ENCODE measurements around the gene ZKSCAN5. TPM values are rescaled to one million over a fixed set of nuclear protein-coding genes. Genes with fewer than 3 reads are reported as not detected.

Gene ZKSCAN5
- total RNA-seq, 1 donor from 2014 or later, result 15.3 TPM

DNA sequence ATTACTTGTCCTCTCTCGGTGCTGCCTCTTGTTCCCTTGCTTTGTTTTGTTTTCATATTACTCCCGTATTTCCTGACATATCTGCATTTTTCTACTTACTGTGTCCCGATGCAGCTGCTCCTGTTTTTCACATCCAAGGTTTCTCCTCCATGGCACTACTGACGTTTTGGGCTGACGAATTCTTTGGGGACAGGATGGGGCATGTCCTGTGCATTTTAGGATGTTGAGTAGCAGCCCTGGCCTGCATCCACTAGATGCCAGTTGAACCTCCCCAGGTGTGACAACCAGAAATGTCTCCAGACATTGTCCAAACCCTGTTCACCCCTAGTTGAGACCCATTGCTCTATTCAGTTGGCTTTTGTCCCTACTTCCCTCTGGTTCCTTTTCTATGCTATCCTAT is 19.4 kb upstream of the ZKSCAN5 start:
- DNase-seq (ENCODE audit: low read depth) (no peak), FAIRE-seq (no peak)
- TF ChIP-seq EZH2 (IDR thresholded peaks at IDR 0.05; ENCODE audit: insufficient read depth, low read length), result no peak
- TF ChIP-seq, protein P1, sequence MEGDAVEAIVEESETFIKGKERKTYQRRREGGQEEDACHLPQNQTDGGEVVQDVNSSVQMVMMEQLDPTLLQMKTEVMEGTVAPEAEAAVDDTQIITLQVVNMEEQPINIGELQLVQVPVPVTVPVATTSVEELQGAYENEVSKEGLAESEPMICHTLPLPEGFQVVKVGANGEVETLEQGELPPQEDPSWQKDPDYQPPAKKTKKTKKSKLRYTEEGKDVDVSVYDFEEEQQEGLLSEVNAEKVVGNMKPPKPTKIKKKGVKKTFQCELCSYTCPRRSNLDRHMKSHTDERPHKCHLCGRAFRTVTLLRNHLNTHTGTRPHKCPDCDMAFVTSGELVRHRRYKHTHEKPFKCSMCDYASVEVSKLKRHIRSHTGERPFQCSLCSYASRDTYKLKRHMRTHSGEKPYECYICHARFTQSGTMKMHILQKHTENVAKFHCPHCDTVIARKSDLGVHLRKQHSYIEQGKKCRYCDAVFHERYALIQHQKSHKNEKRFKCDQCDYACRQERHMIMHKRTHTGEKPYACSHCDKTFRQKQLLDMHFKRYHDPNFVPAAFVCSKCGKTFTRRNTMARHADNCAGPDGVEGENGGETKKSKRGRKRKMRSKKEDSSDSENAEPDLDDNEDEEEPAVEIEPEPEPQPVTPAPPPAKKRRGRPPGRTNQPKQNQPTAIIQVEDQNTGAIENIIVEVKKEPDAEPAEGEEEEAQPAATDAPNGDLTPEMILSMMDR (IDR thresholded peaks at IDR 0.05; ENCODE audit: insufficient read depth, low read depth, low read length), result no peak
- no peaks in the 10 kb centered on the region for H3K27me3 ChIP-seq (ENCODE audit: insufficient read depth, low read length)
- Mint-ChIP-seq H3K27ac (ENCODE audit: unreplicated experiment) (peak overlapping the region; percentile 21), H3K9me3 (ENCODE audit: unreplicated experiment) (no peaks in the 10 kb centered on the region), H3K27me3 (ENCODE audit: low read depth, unreplicated experiment) (no peaks in the 10 kb centered on the region), H3K4me3 (ENCODE audit: unreplicated experiment) (no peak overlapping the region), H3K36me3 (ENCODE audit: low read depth, unreplicated experiment) (peaks cover 21% of the 10 kb centered on the region), H3K4me1 (ENCODE audit: low read depth, unreplicated experiment) (no peaks in the 10 kb centered on the region)
- H3K9ac ChIP-seq (ENCODE audit: low read length), result no peak overlapping the region
- H2AFZ ChIP-seq (ENCODE audit: low read depth, low read length), result no peak overlapping the region
- peaks cover 14% of the 10 kb centered on the region for H3K36me3 ChIP-seq (ENCODE audit: insufficient read depth, low read length)
- peaks cover 5% of the 10 kb centered on the region for H4K20me1 ChIP-seq (ENCODE audit: insufficient read depth, low read length)
- no peaks in the 10 kb centered on the region for H3K9me3 ChIP-seq (ENCODE audit: insufficient read depth, low read depth, low read length)
- H3K4me1 ChIP-seq (ENCODE audit: insufficient read depth, low read length), result no peaks in the 10 kb centered on the region
- H3K4me3 ChIP-seq (ENCODE audit: insufficient read depth, low read depth, low read length), result no peak overlapping the region
- peaks cover 10% of the 10 kb centered on the region for H3K79me2 ChIP-seq (ENCODE audit: insufficient read depth, low read length)
- H3K27ac ChIP-seq (ENCODE audit: low read depth, low read length), result no peak overlapping the region
- no peak overlapping the region for H3K4me2 ChIP-seq (ENCODE audit: low read length)

DNA sequence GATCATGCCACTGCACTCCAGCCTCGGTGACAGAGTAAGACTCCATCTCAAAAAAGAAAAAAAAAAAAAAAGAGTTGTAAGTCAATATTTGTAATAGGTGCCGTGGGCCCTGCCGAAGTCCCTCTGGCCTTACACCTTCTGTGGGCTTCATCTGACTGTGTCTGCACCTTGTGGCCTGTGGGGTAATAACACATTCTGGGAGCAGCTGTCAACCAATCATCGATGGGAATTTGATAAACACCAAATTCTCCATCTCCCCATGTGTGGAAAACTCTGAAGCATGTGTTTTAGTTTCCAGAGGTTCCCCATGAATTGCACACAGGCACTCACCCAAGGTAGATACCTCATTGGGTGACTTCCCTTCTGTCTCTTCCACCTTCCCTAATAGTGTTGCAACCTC is 15.2 kb upstream of the ZKSCAN5 start:
- H3K36me3 ChIP-seq (ENCODE audit: insufficient read depth, low read length), result peaks cover 13% of the 10 kb centered on the region
- H3K36me3 Mint-ChIP-seq (ENCODE audit: low read depth, unreplicated experiment), result peaks cover 32% of the 10 kb centered on the region
- H3K4me3 ChIP-seq (ENCODE audit: insufficient read depth, low read depth, low read length), result no peak overlapping the region
- peaks cover 14% of the 10 kb centered on the region for H3K79me2 ChIP-seq (ENCODE audit: insufficient read depth, low read length)
- no peak overlapping the region for H3K9ac ChIP-seq (ENCODE audit: low read length)
- H3K4me1 Mint-ChIP-seq (ENCODE audit: low read depth, unreplicated experiment), result no peaks in the 10 kb centered on the region
- peaks cover 16% of the 10 kb centered on the region for H3K9me3 Mint-ChIP-seq (ENCODE audit: unreplicated experiment)
- no peak for FAIRE-seq
- H3K27me3 Mint-ChIP-seq (ENCODE audit: low read depth, unreplicated experiment), result no peaks in the 10 kb centered on the region
- no peaks in the 10 kb centered on the region for H3K4me1 ChIP-seq (ENCODE audit: insufficient read depth, low read length)
- H3K27me3 ChIP-seq (ENCODE audit: insufficient read depth, low read length), result no peaks in the 10 kb centered on the region
- no peak overlapping the region for H3K4me2 ChIP-seq (ENCODE audit: low read length)
- TF ChIP-seq EZH2 (IDR thresholded peaks at IDR 0.05; ENCODE audit: insufficient read depth, low read length), result no peak
- TF ChIP-seq, protein P1 (IDR thresholded peaks at IDR 0.05; ENCODE audit: insufficient read depth, low read depth, low read length), result no peak
- no peak for DNase-seq (ENCODE audit: low read depth)
- H3K27ac ChIP-seq (ENCODE audit: low read depth, low read length), result no peak overlapping the region
- no peak overlapping the region for H3K27ac Mint-ChIP-seq (ENCODE audit: unreplicated experiment)
- H3K9me3 ChIP-seq (ENCODE audit: insufficient read depth, low read depth, low read length), result peaks cover 10% of the 10 kb centered on the region
- H3K4me3 Mint-ChIP-seq (ENCODE audit: unreplicated experiment), result no peak overlapping the region
- H2AFZ ChIP-seq (ENCODE audit: low read depth, low read length), result no peak overlapping the region
- H4K20me1 ChIP-seq (ENCODE audit: insufficient read depth, low read length), result peaks cover 12% of the 10 kb centered on the region

DNA sequence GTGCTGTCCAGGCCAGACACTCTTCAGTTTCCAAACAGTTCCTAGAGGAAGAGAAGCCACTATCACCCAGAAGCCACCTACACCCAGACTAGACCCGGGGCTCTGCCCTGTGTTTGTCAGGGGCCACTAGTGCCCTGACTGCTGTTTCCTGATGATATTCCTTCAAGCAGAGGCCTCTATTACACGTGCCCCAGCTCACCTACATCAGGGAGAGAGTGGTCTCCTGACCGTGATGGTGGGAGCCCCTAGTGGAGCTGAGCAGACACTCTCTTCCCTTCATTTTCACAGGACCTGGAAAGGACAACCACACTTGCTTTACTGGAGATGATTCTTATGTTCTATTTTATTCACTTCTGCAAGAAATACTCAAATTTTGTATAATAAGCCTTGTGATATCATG is 13.6 kb upstream of the ZKSCAN5 start:
- peaks cover 13% of the 10 kb centered on the region for H3K9me3 ChIP-seq (ENCODE audit: insufficient read depth, low read depth, low read length)
- Mint-ChIP-seq H3K36me3 (ENCODE audit: low read depth, unreplicated experiment) (peaks cover 29% of the 10 kb centered on the region), H3K9me3 (ENCODE audit: unreplicated experiment) (peaks cover 19% of the 10 kb centered on the region), H3K27me3 (ENCODE audit: low read depth, unreplicated experiment) (no peaks in the 10 kb centered on the region), H3K4me3 (ENCODE audit: unreplicated experiment) (no peak overlapping the region), H3K4me1 (ENCODE audit: low read depth, unreplicated experiment) (no peaks in the 10 kb centered on the region), H3K27ac (ENCODE audit: unreplicated experiment) (no peak overlapping the region)
- peaks cover 16% of the 10 kb centered on the region for H3K36me3 ChIP-seq (ENCODE audit: insufficient read depth, low read length)
- H4K20me1 ChIP-seq (ENCODE audit: insufficient read depth, low read length), result peaks cover 13% of the 10 kb centered on the region
- H3K27me3 ChIP-seq (ENCODE audit: insufficient read depth, low read length), result no peaks in the 10 kb centered on the region
- FAIRE-seq, result no peak
- no peak overlapping the region for H2AFZ ChIP-seq (ENCODE audit: low read depth, low read length)
- H3K4me1 ChIP-seq (ENCODE audit: insufficient read depth, low read length), result no peaks in the 10 kb centered on the region
- no peak overlapping the region for H3K9ac ChIP-seq (ENCODE audit: low read length)
- H3K79me2 ChIP-seq (ENCODE audit: insufficient read depth, low read length), result peaks cover 23% of the 10 kb centered on the region
- no peak for DNase-seq (ENCODE audit: low read depth)
- H3K4me2 ChIP-seq (ENCODE audit: low read length), result no peak overlapping the region
- TF ChIP-seq, protein P1 (IDR thresholded peaks at IDR 0.05; ENCODE audit: insufficient read depth, low read depth, low read length), result no peak
- TF ChIP-seq EZH2 (IDR thresholded peaks at IDR 0.05; ENCODE audit: insufficient read depth, low read length), result no peak
- H3K27ac ChIP-seq (ENCODE audit: low read depth, low read length), result no peak overlapping the region
- H3K4me3 ChIP-seq (ENCODE audit: insufficient read depth, low read depth, low read length), result no peak overlapping the region

Measured in astrocyte (in vitro differentiated cells and primary cell).